Neutrophil (primary cell): ENCODE data around the gene FMO1.

Experiments
- H3K27ac ChIP-seq: fragments of 200-600 bp; sonication (generic); 2 replicates; pipeline ENCODE4 v1.5.1; 2016; ENCODE audit warnings: mild to moderate bottlenecking, moderate library complexity
- H3K27me3 ChIP-seq: fragments of 200-600 bp; sonication (generic); 2 replicates; pipeline ENCODE4 v1.6.0; 2016; ENCODE audit warnings: mild to moderate bottlenecking
- H3K36me3 ChIP-seq: fragments of 200-600 bp; sonication (generic); 2 replicates; pipeline ENCODE4 v1.5.1; 2017
- H3K4me1 ChIP-seq, 2 experiments: fragments of 200-600 bp in 1 of 2; sonication (generic) in 1 of 2; 1 replicate in 1 of 2; 2 replicates in 1 of 2; pipeline versions ENCODE4 v1.5.1 to v1.6.1; 2013 to 2016; ENCODE audit warnings: low read depth in 1 of 2, low read length in 1 of 2, mild to moderate bottlenecking in 1 of 2, moderate library complexity in 1 of 2; ENCODE audit not compliant: control insufficient read depth in 1 of 2, insufficient read depth in 1 of 2
- H3K4me3 ChIP-seq, 2 experiments: fragments of 200-600 bp in 1 of 2; sonication (generic) in 1 of 2; 1 replicate in 1 of 2; 2 replicates in 1 of 2; pipeline ENCODE4 v1.5.1; 2013 to 2016; ENCODE audit warnings: low read depth in 1 of 2, low read length in 1 of 2, mild to moderate bottlenecking in 1 of 2, moderate library complexity in 1 of 2
- H3K9me3 ChIP-seq: fragments of 200-600 bp; sonication (generic); 2 replicates; pipeline ENCODE4 v1.5.1; 2016
- CTCF ChIP-seq: fragments of 200-600 bp; sonication (generic); IDR thresholded peaks from 2 replicates; pipeline ENCODE4 v1.5.1; 2016; ENCODE audit warnings: antibody characterized with exemption

Gene FMO1

GRCh38 chr1:171252482-171252881 lies 4.2 kb downstream of the FMO1 start:
- Histone ChIP-seq H3K4me3 (no peak overlapping the region), H3K36me3 (no peaks in the 10 kb centered on the region), H3K4me1 (peaks cover 0 to 11% of the 10 kb centered on the region in 2 experiments), H3K27me3 (peaks cover 75% of the 10 kb centered on the region), H3K9me3 (no peaks in the 10 kb centered on the region), H3K27ac (no peak overlapping the region)
- TF ChIP-seq CTCF, result no peak

DNA sequence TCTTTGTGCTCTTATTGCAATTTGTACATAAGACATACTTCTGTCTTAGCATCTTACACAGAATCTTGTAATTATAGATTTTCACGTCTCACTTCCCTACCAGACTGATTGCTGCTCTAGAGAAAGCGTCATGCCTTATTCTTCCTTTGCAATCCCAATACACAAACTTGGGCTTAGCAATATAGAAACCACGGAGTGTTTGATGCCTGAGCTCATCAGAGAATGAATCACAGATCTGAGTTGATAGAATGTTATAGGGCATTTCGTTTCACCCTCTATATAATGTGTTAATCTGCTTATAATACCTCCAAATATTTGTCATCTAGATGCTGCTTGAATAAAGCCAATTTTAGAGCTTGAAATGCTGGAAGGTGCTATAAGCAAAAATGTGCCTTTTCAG lies 6.6 kb downstream of the FMO1 start:
- no peaks in the 10 kb centered on the region for H3K36me3 ChIP-seq
- peaks cover 59% of the 10 kb centered on the region for H3K27me3 ChIP-seq
- TF ChIP-seq CTCF, result no peak
- no peaks in the 10 kb centered on the region for H3K9me3 ChIP-seq
- H3K4me1 ChIP-seq, result peaks cover 0 to 11% of the 10 kb centered on the region in 2 experiments
- no peak overlapping the region for H3K27ac ChIP-seq
- H3K4me3 ChIP-seq, result no peak overlapping the region

- H3K27ac ChIP-seq, result no peak overlapping the region
- no peaks in the 10 kb centered on the region for H3K4me1 ChIP-seq
- no peaks in the 10 kb centered on the region for H3K9me3 ChIP-seq
- peaks cover 37% of the 10 kb centered on the region for H3K27me3 ChIP-seq
- no peak overlapping the region for H3K4me3 ChIP-seq
- no peak for TF ChIP-seq CTCF
- no peaks in the 10 kb centered on the region for H3K36me3 ChIP-seq
These were observed 8.8 kb downstream of the FMO1 start for GRCh38 chr1:171256940-171257606.

DNA sequence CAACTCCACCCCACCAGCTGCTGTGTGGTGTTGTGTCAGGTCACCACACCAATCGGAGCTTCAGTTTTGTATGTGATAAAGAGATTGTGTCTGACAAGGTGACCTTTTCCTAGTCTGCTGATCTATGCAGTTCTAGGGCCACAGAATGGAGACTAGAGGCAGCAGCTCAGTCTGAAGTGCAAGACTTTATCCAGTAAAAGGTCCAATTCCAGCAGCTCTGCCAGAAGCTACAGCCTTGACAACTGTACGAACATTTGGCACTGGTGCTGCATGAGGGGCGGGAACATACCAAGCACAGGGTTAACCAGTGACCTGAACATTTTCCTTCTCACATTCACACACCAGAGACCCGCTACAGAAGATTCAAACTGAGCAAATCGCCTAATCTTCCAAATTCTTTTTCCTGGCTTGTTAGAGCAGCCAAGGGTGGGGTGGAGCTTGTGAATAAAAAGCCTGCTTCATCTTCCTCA lies 9.3 kb downstream of the FMO1 start:
- Histone ChIP-seq H3K27me3 (peaks cover 31% of the 10 kb centered on the region), H3K27ac (no peak overlapping the region), H3K4me1 (no peaks in the 10 kb centered on the region), H3K36me3 (no peaks in the 10 kb centered on the region), H3K4me3 (no peak overlapping the region), H3K9me3 (no peaks in the 10 kb centered on the region)
- no peak for TF ChIP-seq CTCF

- H3K27ac ChIP-seq, result no peak overlapping the region
- H3K36me3 ChIP-seq, result no peaks in the 10 kb centered on the region
- H3K4me3 ChIP-seq, result no peak overlapping the region
- H3K4me1 ChIP-seq, result no peaks in the 10 kb centered on the region
- no peak for TF ChIP-seq CTCF
- H3K9me3 ChIP-seq, result no peaks in the 10 kb centered on the region
- peaks cover 23% of the 10 kb centered on the region for H3K27me3 ChIP-seq
These were observed 10.1 kb downstream of the FMO1 start for GRCh38 chr1:171258429-171258828.
